ENCODE measurements around the gene LRMDA.

LRMDA gene

DNA sequence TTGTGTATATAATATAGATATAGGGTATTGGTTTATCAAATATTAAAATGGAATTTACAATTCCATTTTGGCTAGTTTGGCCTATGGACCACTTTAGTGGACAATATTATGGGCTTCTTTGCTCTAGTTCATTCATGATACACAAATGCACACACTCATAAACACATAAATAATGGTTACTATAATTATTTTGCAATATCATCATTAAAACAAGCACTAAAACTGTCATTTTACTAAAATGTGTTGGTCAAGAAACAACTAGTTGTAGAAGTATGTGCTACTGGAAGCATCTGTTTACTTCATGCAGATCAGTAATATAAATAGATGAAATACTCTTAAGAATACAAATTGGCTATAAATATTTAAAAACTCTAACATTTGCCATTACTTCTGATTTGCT is 1131.9 kb downstream of the LRMDA start:
- no peak overlapping the region for H3K27ac ChIP-seq
- no peaks in the 10 kb centered on the region for H3K27me3 ChIP-seq (ENCODE audit: insufficient read depth, low read depth, severe bottlenecking)
- H3K36me3 ChIP-seq = no peaks in the 10 kb centered on the region
- no peaks in the 10 kb centered on the region for H3K9me3 ChIP-seq (ENCODE audit: severe bottlenecking)
- no peak for DNase-seq
- no peak overlapping the region for H3K4me3 ChIP-seq (ENCODE audit: low read depth, low read length)
- no peak for TF ChIP-seq CTCF (IDR thresholded peaks at IDR 0.05; ENCODE audit: low read depth, low read length)

DNA sequence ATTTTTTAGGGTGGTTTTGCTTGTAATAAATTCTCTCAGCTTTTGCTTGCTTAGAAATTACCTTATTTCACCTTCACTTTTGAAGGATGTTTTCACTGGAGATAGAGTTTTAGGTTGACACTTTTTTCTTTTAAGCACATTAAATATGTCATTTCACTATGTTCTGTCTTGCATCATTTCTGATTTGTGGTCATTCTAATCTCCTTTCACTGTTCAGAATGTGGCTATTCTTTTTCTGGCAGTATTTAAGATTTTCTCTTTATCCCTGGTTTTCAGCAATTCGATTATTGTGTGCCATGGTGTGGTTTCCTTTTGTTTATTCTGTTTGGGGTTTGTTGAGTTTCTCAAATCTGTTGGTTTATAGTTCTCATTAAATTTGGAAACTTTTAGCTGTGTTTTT is 1140.6 kb downstream of the LRMDA start:
- H3K36me3 ChIP-seq = no peaks in the 10 kb centered on the region
- TF ChIP-seq CTCF (IDR thresholded peaks at IDR 0.05; ENCODE audit: low read depth, low read length) = no peak
- H3K4me3 ChIP-seq (ENCODE audit: low read depth, low read length) = no peak overlapping the region
- no peaks in the 10 kb centered on the region for H3K9me3 ChIP-seq (ENCODE audit: severe bottlenecking)
- H3K27me3 ChIP-seq (ENCODE audit: insufficient read depth, low read depth, severe bottlenecking) = no peaks in the 10 kb centered on the region
- DNase-seq = no peak
- no peak overlapping the region for H3K27ac ChIP-seq

DNA sequence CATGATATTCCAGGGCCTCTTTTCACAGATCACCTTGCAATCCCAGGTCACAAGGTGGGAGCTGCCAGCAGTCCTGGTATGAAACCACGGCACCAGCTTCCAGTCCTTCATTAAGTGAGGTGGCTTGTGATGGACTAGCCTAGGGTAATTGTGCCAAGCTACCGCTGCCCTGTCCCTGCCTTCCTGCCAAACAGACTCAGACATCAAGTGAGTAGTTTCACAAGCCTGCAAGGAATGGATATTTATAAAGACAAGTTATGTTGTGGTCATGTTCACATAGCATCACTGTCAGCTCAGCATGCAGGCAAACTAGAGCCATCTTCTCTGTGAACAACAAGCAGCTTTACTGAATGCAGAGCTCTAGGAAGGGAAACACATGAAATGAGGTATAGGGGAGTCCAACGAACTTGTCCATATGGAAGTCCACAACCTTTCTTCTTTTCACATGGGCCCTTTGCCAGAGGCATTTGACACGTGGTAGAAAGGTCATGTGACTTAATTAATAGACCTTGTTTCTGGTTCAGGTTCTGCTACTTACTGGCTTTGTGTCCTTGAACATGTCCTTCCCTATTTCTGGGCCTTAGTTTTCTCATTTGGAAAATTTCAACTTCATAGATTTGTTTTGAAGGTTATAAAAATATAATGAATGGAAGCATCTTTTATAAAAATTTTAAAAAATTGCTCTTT is 1145.0 kb downstream of the LRMDA start:
- TF ChIP-seq CTCF (IDR thresholded peaks at IDR 0.05; ENCODE audit: low read depth, low read length) = no peak
- Histone ChIP-seq H3K36me3 (no peaks in the 10 kb centered on the region), H3K4me3 (ENCODE audit: low read depth, low read length) (no peak overlapping the region), H3K9me3 (ENCODE audit: severe bottlenecking) (no peaks in the 10 kb centered on the region), H3K27me3 (ENCODE audit: insufficient read depth, low read depth, severe bottlenecking) (no peaks in the 10 kb centered on the region), H3K27ac (no peak overlapping the region)
- DNase-seq = no peak

DNA sequence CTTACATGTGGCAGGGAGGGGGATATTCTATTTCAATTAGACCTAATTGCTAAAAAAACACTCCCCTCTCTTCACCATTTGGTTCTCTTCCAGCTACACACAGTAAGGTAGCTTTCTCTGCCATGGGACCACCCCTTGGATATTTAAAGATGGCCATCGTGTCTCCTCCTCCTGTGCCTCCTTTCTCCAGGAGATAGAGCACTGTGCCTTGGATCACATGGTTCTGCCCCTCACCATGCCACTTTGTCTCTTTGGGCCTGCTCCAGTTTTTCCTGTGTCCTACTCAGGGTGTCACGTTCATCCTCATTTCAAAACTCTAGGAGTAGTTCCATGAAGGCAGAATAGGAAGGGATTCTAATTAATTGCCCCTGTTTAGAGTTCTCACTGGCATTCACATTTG is 1146.0 kb downstream of the LRMDA start:
- H3K9me3 ChIP-seq (ENCODE audit: severe bottlenecking) = no peaks in the 10 kb centered on the region
- DNase-seq = no peak
- H3K4me3 ChIP-seq (ENCODE audit: low read depth, low read length) = no peak overlapping the region
- no peak for TF ChIP-seq CTCF (IDR thresholded peaks at IDR 0.05; ENCODE audit: low read depth, low read length)
- no peaks in the 10 kb centered on the region for H3K36me3 ChIP-seq
- no peak overlapping the region for H3K27ac ChIP-seq
- H3K27me3 ChIP-seq (ENCODE audit: insufficient read depth, low read depth, severe bottlenecking) = no peaks in the 10 kb centered on the region

GRCh38 chr10:76581506-76582256 is 1150.3 kb downstream of the LRMDA start:
- TF ChIP-seq CTCF (IDR thresholded peaks at IDR 0.05; ENCODE audit: low read depth, low read length) = no peak

More at GRCh38 chr10:76581506-76582256, 1150.3 kb downstream of the LRMDA start:
- Histone ChIP-seq H3K27me3 (ENCODE audit: insufficient read depth, low read depth, severe bottlenecking) (no peaks in the 10 kb centered on the region), H3K36me3 (no peaks in the 10 kb centered on the region), H3K4me3 (ENCODE audit: low read depth, low read length) (no peak overlapping the region), H3K27ac (no peak overlapping the region), H3K9me3 (ENCODE audit: severe bottlenecking) (no peaks in the 10 kb centered on the region)
- DNase-seq = no peak

All from WERI-Rb-1 (cell line).